MM.1S (cell line): ENCODE results near the gene SLC4A3.
A peak's percentile ranks its signal among the peaks of the same experiment; 100 is the strongest.

ENCODE experiments used
- DNase-seq: peaks from one replicate; pipeline ENCODE4 v3.0.0-alpha.2; 2015
- H2AFZ ChIP-seq: fragments of 300-600 bp; sonication (generic); 2 replicates; pipeline ENCODE4 v1.6.0; 2016; ENCODE audit warnings: antibody characterized with exemption, low read length
- H3F3A ChIP-seq: fragments of 300-600 bp; sonication (generic); 2 replicates; pipeline ENCODE4 v1.6.1; 2016; ENCODE audit warnings: mild to moderate bottlenecking, antibody characterized with exemption, low read length, moderate library complexity, mixed read lengths; ENCODE audit not compliant: insufficient read depth
- H3K27ac ChIP-seq: fragments of 300-600 bp; sonication (generic); 2 replicates; pipeline ENCODE4 v1.5.1; 2016; ENCODE audit warnings: mild to moderate bottlenecking, low read length
- H3K27me3 ChIP-seq: fragments of 300-600 bp; sonication (generic); replicated peaks from 2 replicates; pipeline ENCODE4 v1.6.0; 2016; ENCODE audit warnings: low read length; ENCODE audit not compliant: insufficient read depth
- H3K36me3 ChIP-seq: fragments of 300-600 bp; sonication (generic); replicated peaks from 2 replicates; pipeline ENCODE4 v1.6.1; 2016; ENCODE audit warnings: mild to moderate bottlenecking, low read length, mixed read lengths; ENCODE audit not compliant: insufficient read depth
- H3K4me1 ChIP-seq: fragments of 300-600 bp; sonication (generic); 2 replicates; pipeline ENCODE4 v1.6.1; 2016; ENCODE audit warnings: low read length, mixed read lengths
- H3K4me2 ChIP-seq: fragments of 300-600 bp; sonication (generic); 2 replicates; pipeline ENCODE4 v1.6.0; 2016; ENCODE audit warnings: low read depth, low read length
- H3K4me3 ChIP-seq: fragments of 300-600 bp; sonication (generic); 2 replicates; pipeline ENCODE4 v1.5.1; 2016; ENCODE audit warnings: low read length, mixed read lengths
- H3K79me2 ChIP-seq: fragments of 300-600 bp; sonication (generic); 2 replicates; pipeline ENCODE4 v1.6.1; 2016; ENCODE audit warnings: mixed run types, low read length, mixed read lengths
- H3K9ac ChIP-seq: fragments of 300-600 bp; sonication (generic); 2 replicates; pipeline ENCODE4 v1.6.1; 2016; ENCODE audit warnings: low read length, mixed read lengths
- H3K9me2 ChIP-seq: fragments of 300-600 bp; sonication (generic); replicated peaks from 2 replicates; pipeline ENCODE4 v1.6.1; 2016; ENCODE audit warnings: mild to moderate bottlenecking, low read length, mixed read lengths; ENCODE audit not compliant: insufficient read depth
- H3K9me3 ChIP-seq: fragments of 300-600 bp; sonication (generic); replicated peaks from 2 replicates; pipeline ENCODE4 v1.6.1; 2016; ENCODE audit warnings: mild to moderate bottlenecking, low read length, mixed read lengths; ENCODE audit not compliant: insufficient read depth
- H4K20me1 ChIP-seq: fragments of 300-600 bp; sonication (generic); 2 replicates; pipeline ENCODE4 v1.6.1; 2016; ENCODE audit warnings: mild to moderate bottlenecking, low read length, moderate library complexity, mixed read lengths; ENCODE audit not compliant: insufficient read depth
- CTCF ChIP-seq: fragments of 300-600 bp; sonication (generic); IDR thresholded peaks from 2 replicates; pipeline ENCODE4 v1.5.1; 2016; ENCODE audit warnings: antibody characterized with exemption, low read length, mixed read lengths
- EZH2 ChIP-seq: fragments of 300-600 bp; sonication (generic); optimal IDR thresholded peaks from 2 replicates; pipeline ENCODE3; 2017; ENCODE audit warnings: low read depth, mild to moderate bottlenecking, antibody characterized with exemption, low read length, mixed read lengths
- EZH2phosphoT487 ChIP-seq: fragments of 300-600 bp; sonication (generic); IDR thresholded peaks from 2 replicates; pipeline ENCODE4 v1.6.1; 2018; ENCODE audit warnings: antibody characterized with exemption, low read length

SLC4A3 gene

GRCh38 chr2:219684721-219685689 is 57.6 kb downstream of the SLC4A3 start:
- Histone ChIP-seq H3K9me3 (no peaks in the 10 kb centered on the region), H3K4me3 (peak overlapping the region; percentile 64), H3K79me2 (no peaks in the 10 kb centered on the region), H3K4me2 (peak overlapping the region; percentile 63; the same call in 1 of the 2 replicates), H2AFZ (peak overlapping the region; percentile 64), H3K9me2 (no peaks in the 10 kb centered on the region), H3K27ac (no peak overlapping the region), H3K9ac (no peak overlapping the region; the same call in 1 of the 2 replicates), H3F3A (no peaks in the 10 kb centered on the region), H3K4me1 (no peaks in the 10 kb centered on the region), H3K27me3 (0 out of 2 replicates have a peak, but pooled peaks cover 7% of the 10 kb centered on the region), H4K20me1 (no peaks in the 10 kb centered on the region), H3K36me3 (no peaks in the 10 kb centered on the region)
- peak; percentile 65 for DNase-seq
- TF ChIP-seq EZH2phosphoT487 (no peak), EZH2 (no peak), CTCF (no peak)

- Histone ChIP-seq H3K79me2 (no peaks in the 10 kb centered on the region), H3F3A (no peaks in the 10 kb centered on the region), H3K4me3 (no peak overlapping the region), H4K20me1 (no peaks in the 10 kb centered on the region), H3K4me2 (0 out of 2 replicates have a peak overlapping the region, but pooled peaks have one; percentile 2), H3K9me2 (no peaks in the 10 kb centered on the region), H3K4me1 (no peaks in the 10 kb centered on the region), H3K27me3 (0 out of 2 replicates have a peak, but pooled peaks cover 7% of the 10 kb centered on the region), H3K36me3 (no peaks in the 10 kb centered on the region), H3K27ac (no peak overlapping the region), H3K9me3 (no peaks in the 10 kb centered on the region), H2AFZ (no peak overlapping the region), H3K9ac (no peak overlapping the region)
- no peak for TF ChIP-seq CTCF
- TF ChIP-seq EZH2, result no peak
- TF ChIP-seq EZH2phosphoT487, result no peak
- no peak for DNase-seq
Measured at GRCh38 chr2:219687272-219687671, 59.8 kb downstream of the SLC4A3 start.

GRCh38 chr2:219687882-219688559 is 60.6 kb downstream of the SLC4A3 start:
- no peaks in the 10 kb centered on the region for H3K9me2 ChIP-seq
- no peaks in the 10 kb centered on the region for H3K79me2 ChIP-seq
- no peaks in the 10 kb centered on the region for H3K9me3 ChIP-seq
- DNase-seq, result no peak
- TF ChIP-seq EZH2 (no peak), CTCF (no peak), EZH2phosphoT487 (no peak)
- H3K27me3 ChIP-seq, result 0 out of 2 replicates have a peak, but pooled peaks cover 4% of the 10 kb centered on the region
- H3K9ac ChIP-seq, result no peak overlapping the region
- no peaks in the 10 kb centered on the region for H3F3A ChIP-seq
- H2AFZ ChIP-seq, result no peak overlapping the region
- no peak overlapping the region for H3K4me2 ChIP-seq
- H3K4me1 ChIP-seq, result no peaks in the 10 kb centered on the region
- H3K27ac ChIP-seq, result no peak overlapping the region
- H4K20me1 ChIP-seq, result no peaks in the 10 kb centered on the region
- H3K36me3 ChIP-seq, result no peaks in the 10 kb centered on the region
- H3K4me3 ChIP-seq, result no peak overlapping the region
